Hepatocyte (in vitro differentiated cells): ENCODE results near the gene ZNF443.

ENCODE experiments used
- CTCF ChIP-seq: fragments of 200-600 bp; sonication (generic); IDR thresholded peaks from 2 replicates; pipeline ENCODE4 v1.5.1; 2016; ENCODE audit warnings: antibody characterized with exemption, mild to moderate bottlenecking; ENCODE audit not compliant: poor library complexity
- EZH2 ChIP-seq: fragments of 200-600 bp; sonication (generic); IDR thresholded peaks from 2 replicates; pipeline ENCODE4 v1.6.1; 2016; ENCODE audit warnings: antibody characterized with exemption, mild to moderate bottlenecking, borderline replicate concordance
- EZH2phosphoT487 ChIP-seq: fragments of 200-600 bp; sonication (generic); IDR thresholded peaks from one replicate; pipeline ENCODE4 v1.6.1; 2018; ENCODE audit warnings: antibody characterized with exemption, mild to moderate bottlenecking, low read depth, moderate library complexity; ENCODE audit not compliant: unreplicated experiment, severe bottlenecking

- no peak for TF ChIP-seq EZH2
- TF ChIP-seq CTCF = no peak
- TF ChIP-seq EZH2phosphoT487 = no peak
Measured at GRCh38 chr19:12482509-12482886, 41.7 kb upstream of the ZNF443 start.
